GM06990 (cell line): Measurements from ENCODE around the gene KRTAP9-1.

Experiments
- DNase-seq: peaks from one replicate; pipeline ENCODE4 v3.0.0-alpha.2; 2011; ENCODE audit not compliant: insufficient read length; ENCODE audit errors: extremely low read depth
- H3K27me3 ChIP-seq: replicated peaks from 2 replicates; pipeline ENCODE4 v1.6.0; 2011; ENCODE audit warnings: low read length; ENCODE audit not compliant: control insufficient read depth, insufficient read depth
- H3K36me3 ChIP-seq: 2 replicates; pipeline ENCODE4 v1.5.1; 2011; ENCODE audit warnings: low read length; ENCODE audit not compliant: control insufficient read depth, insufficient read depth
- H3K4me3 ChIP-seq: replicated peaks from 2 replicates; pipeline ENCODE4 v1.5.1; 2011; ENCODE audit warnings: low read depth, mild to moderate bottlenecking, control low read depth, low read length
- CTCF ChIP-seq: IDR thresholded peaks from 2 replicates; pipeline ENCODE4 v1.5.1; 2011; ENCODE audit warnings: low read length, control low read depth, mild to moderate bottlenecking, inconsistent platforms; ENCODE audit not compliant: insufficient read depth, poor library complexity, severe bottlenecking

KRTAP9-1 gene

GRCh38 chr17:41178341-41178740 is 11.3 kb upstream of the KRTAP9-1 start:
- Histone ChIP-seq H3K27me3 (0 out of 2 replicates have a peak, but pooled peaks cover 2% of the 10 kb centered on the region), H3K36me3 (no peaks in the 10 kb centered on the region), H3K4me3 (no peak overlapping the region)
- no peak for TF ChIP-seq CTCF
- DNase-seq: no peak

GRCh38 chr17:41178843-41179616 is 10.7 kb upstream of the KRTAP9-1 start:
- Histone ChIP-seq H3K4me3 (no peak overlapping the region), H3K36me3 (no peaks in the 10 kb centered on the region), H3K27me3 (0 out of 2 replicates have a peak, but pooled peaks cover 2% of the 10 kb centered on the region)
- TF ChIP-seq CTCF: no peak
- no peak for DNase-seq

GRCh38 chr17:41184480-41184961 is 5.2 kb upstream of the KRTAP9-1 start, which contains the start of gene KRTAP4-1:
KRTAP4-1 (minus strand) TSS chr17:41184911; CDS start chr17:41184854, 57 bp downstream.
- no peak for DNase-seq
- H3K4me3 ChIP-seq: no peak within 1 kb of the TSS
- no peaks in the 10 kb centered on the region for H3K36me3 ChIP-seq
- TF ChIP-seq CTCF: no peak
- no peaks in the 10 kb centered on the region; the same call in 1 of the 2 replicates for H3K27me3 ChIP-seq

GRCh38 chr17:41185001-41185400 is 4.7 kb upstream of the KRTAP9-1 start:
- DNase-seq: no peak
- no peaks in the 10 kb centered on the region; the same call in 1 of the 2 replicates for H3K27me3 ChIP-seq
- H3K4me3 ChIP-seq: no peak overlapping the region
- no peak for TF ChIP-seq CTCF
- H3K36me3 ChIP-seq: no peaks in the 10 kb centered on the region

- DNase-seq: no peak
- no peaks in the 10 kb centered on the region; the same call in 1 of the 2 replicates for H3K27me3 ChIP-seq
- no peak for TF ChIP-seq CTCF
- no peak overlapping the region for H3K4me3 ChIP-seq
- H3K36me3 ChIP-seq: no peaks in the 10 kb centered on the region
Observed at GRCh38 chr17:41186872-41187271, 2.8 kb upstream of the KRTAP9-1 start.
